Measurements from ENCODE around the gene CES2. TPM values are rescaled to one million over a fixed set of nuclear protein-coding genes. Genes with fewer than 3 reads are reported as not detected.

CES2 gene
- polyA plus RNA-seq, 2 of the 4 experiments (the other 2 are of a cell fraction) = 20.3 to 20.4 TPM

GRCh38 chr16:66960270-66960669 is 25.0 kb downstream of the CES2 start:
- ATAC-seq (no peak), FAIRE-seq (no peak), DNase-seq (ENCODE audit: low read depth in 1 of 2, low spot score in 1 of 2) (no peak)
- Histone ChIP-seq H3K4me3 (no peak overlapping the region), H3K27ac (no peak overlapping the region), H3K4me2 (no peak overlapping the region), H3K9me3 (no peaks in the 10 kb centered on the region), H3K4me1 (no peaks in the 10 kb centered on the region)
- TF ChIP-seq CTCF (IDR thresholded peaks at IDR 0.05) = no peak
- TF ChIP-seq JUNB (IDR thresholded peaks at IDR 0.05) = no peak
- TF ChIP-seq NPAS2 (CRISPR knock-in tag; IDR thresholded peaks at IDR 0.05; ENCODE audit: borderline replicate concordance) = no peak
- no peak for TF ChIP-seq HES2 (IDR thresholded peaks at IDR 0.05)
- no peak for TF ChIP-seq BHLHE40 (IDR thresholded peaks at IDR 0.05; ENCODE audit: low read depth, low read length)
- no peak for TF ChIP-seq ZNF302 (CRISPR knock-in tag; IDR thresholded peaks at IDR 0.05)
- no peak for TF ChIP-seq FOSB (CRISPR knock-in tag; IDR thresholded peaks at IDR 0.05)
- no peak for TF ChIP-seq SREBF2 (IDR thresholded peaks at IDR 0.05)
- no peak for TF ChIP-seq HMGXB4 (CRISPR knock-in tag; IDR thresholded peaks at IDR 0.05; ENCODE audit: borderline replicate concordance)
- no peak for TF ChIP-seq PHF8 (IDR thresholded peaks at IDR 0.05; ENCODE audit: borderline replicate concordance, low read depth)
- TF ChIP-seq POLR2A (IDR thresholded peaks at IDR 0.05; ENCODE audit: low read length) = no peak
- CTCF ChIA-PET = interaction anchor here (0.7 to 15.9 kb wide), 25 partner anchors 8 to 372 kb away, joined by 3 to 216 read pairs (median 5); partner anchors contain the start of gene B3GNT9
- POLR2A ChIA-PET = no interaction called here
- WGBS (ENCODE audit: missing lambda C conversion rate) = 84% methylated on average over 1 of the region's 1 CpG

- ChIA-PET POLR2A (interaction anchor here (1.0 kb wide), 2 partner anchors 9 to 209 kb away, joined by 3 to 10 read pairs; partner anchors contain the start of gene NOL3), CTCF (interaction anchor here (0.7 to 15.9 kb wide), 40 partner anchors 9 to 371 kb away, joined by 3 to 216 read pairs (median 4); partner anchors contain the start of genes B3GNT9 and CES4A)
- Histone ChIP-seq H3K4me3 (peak within 1 kb of the TSS; percentile 33), H3K9me3 (no peaks in the 10 kb centered on the region), H3K4me2 (peak within 1 kb of the TSS; percentile 70), H3K27ac (peak within 1 kb of the TSS; percentile 49 to 82; a peak in 4 of 6 replicates), H3K4me1 (no peaks in the 10 kb centered on the region)
- WGBS (ENCODE audit: missing lambda C conversion rate) = 50% methylated on average over 16 of the region's 16 CpGs
- ATAC-seq = peak; percentile 99 to 100
- FAIRE-seq = no peak
- peak; percentile 80 to 85 for DNase-seq (ENCODE audit: low read depth in 1 of 2, low spot score in 1 of 2)
- TF ChIP-seq TFCP2L1 (CRISPR knock-in tag; IDR thresholded peaks at IDR 0.05) (no peak), EHMT2 (IDR thresholded peaks at IDR 0.05; ENCODE audit: low read depth) (no peak), JUN (IDR thresholded peaks at IDR 0.05) (no peak), RAD21 (conservative IDR thresholded peaks at IDR 0.05 in 1 of 2, IDR thresholded peaks at IDR 0.05 in 1 of 2) (peak in 1 of 2 experiments; percentile 18; a peak in 1 of 5 replicates), CTCF (IDR thresholded peaks at IDR 0.05) (peak; percentile 85), E2F6 (IDR thresholded peaks at IDR 0.05; ENCODE audit: borderline replicate concordance, low read depth) (no peak), REST (IDR thresholded peaks at IDR 0.05) (0 out of 2 replicates have a peak, but pooled peaks have one; percentile 13)
Measured at GRCh38 chr16:66961065-66961744, 25.9 kb downstream of the CES2 start, which contains the start of gene CES3. CES3 (plus strand) TSS chr16:66961266; CDS start chr16:66961308, 42 bp downstream.
